Upper lobe of right lung (tissue), 1 donor: ENCODE data around the gene NAXE. TPM values are rescaled to one million over a fixed set of nuclear protein-coding genes. Genes with fewer than 3 reads are reported as not detected.
A peak's percentile ranks its signal among the peaks of the same experiment; 100 is the strongest.

Experiments
- ATAC-seq: fragments of 200-7000 bp; cut with Tn5 transposase; one replicate; pipeline ENCODE4 v1.9.1; 2020; ENCODE audit warnings: mild to moderate bottlenecking, moderate library complexity
- DNase-seq: peaks from one replicate; pipeline ENCODE4 v3.0.0-alpha.2; 2020
- H3K27ac ChIP-seq: fragments of 200-600 bp; one replicate; pipeline ENCODE4 v1.8.0; 2022
- H3K27me3 ChIP-seq: fragments of 200-600 bp; one replicate; pipeline ENCODE4 v1.8.0; 2022; ENCODE audit warnings: mild to moderate bottlenecking
- H3K36me3 ChIP-seq: fragments of 200-600 bp; one replicate; pipeline ENCODE4 v1.8.0; 2022
- H3K4me1 ChIP-seq: fragments of 200-600 bp; one replicate; pipeline ENCODE4 v1.8.0; 2022
- H3K4me3 ChIP-seq: fragments of 200-600 bp; one replicate; pipeline ENCODE4 v1.8.0; 2022; ENCODE audit warnings: mild to moderate bottlenecking
- H3K9me3 ChIP-seq: fragments of 200-600 bp; one replicate; pipeline ENCODE4 v1.8.0; 2022
- intact Hi-C: fragments of 100-400 bp; cut with DNase I; formaldehyde crosslinking; loops from one replicate; pipeline ENCODE4 v1.11.0; 2022
- total RNA-seq: library from RNA; stranded (reverse); fragmentation: NEBNext Ultra II Directional; extraction: Animal tissue kit (Norgen Biotek cat#: 25700); gene quantifications from one replicate; pipeline ENCODE4 v1.2.1, GENCODE V29; 2021
- TF ChIP-seq, protein P1 (sequence below): fragments of 200-600 bp; IDR thresholded peaks from one replicate; pipeline ENCODE4 v1.8.0; 2022; ENCODE audit warnings: antibody characterized with exemption
- donor health status: DM: no; HTN: yes; CAD: no; lungs with severe emphysema.

Gene NAXE
- total RNA-seq, 1 donor from 2014 or later = 69.2 TPM

- DNase-seq = peak; percentile 11
- TF ChIP-seq, protein P1, sequence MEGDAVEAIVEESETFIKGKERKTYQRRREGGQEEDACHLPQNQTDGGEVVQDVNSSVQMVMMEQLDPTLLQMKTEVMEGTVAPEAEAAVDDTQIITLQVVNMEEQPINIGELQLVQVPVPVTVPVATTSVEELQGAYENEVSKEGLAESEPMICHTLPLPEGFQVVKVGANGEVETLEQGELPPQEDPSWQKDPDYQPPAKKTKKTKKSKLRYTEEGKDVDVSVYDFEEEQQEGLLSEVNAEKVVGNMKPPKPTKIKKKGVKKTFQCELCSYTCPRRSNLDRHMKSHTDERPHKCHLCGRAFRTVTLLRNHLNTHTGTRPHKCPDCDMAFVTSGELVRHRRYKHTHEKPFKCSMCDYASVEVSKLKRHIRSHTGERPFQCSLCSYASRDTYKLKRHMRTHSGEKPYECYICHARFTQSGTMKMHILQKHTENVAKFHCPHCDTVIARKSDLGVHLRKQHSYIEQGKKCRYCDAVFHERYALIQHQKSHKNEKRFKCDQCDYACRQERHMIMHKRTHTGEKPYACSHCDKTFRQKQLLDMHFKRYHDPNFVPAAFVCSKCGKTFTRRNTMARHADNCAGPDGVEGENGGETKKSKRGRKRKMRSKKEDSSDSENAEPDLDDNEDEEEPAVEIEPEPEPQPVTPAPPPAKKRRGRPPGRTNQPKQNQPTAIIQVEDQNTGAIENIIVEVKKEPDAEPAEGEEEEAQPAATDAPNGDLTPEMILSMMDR = no peak
- no peaks in the 10 kb centered on the region for H3K36me3 ChIP-seq
- H3K4me1 ChIP-seq = peaks cover 8% of the 10 kb centered on the region
- no peak overlapping the region for H3K27ac ChIP-seq
- H3K9me3 ChIP-seq = no peaks in the 10 kb centered on the region
- no peak overlapping the region for H3K4me3 ChIP-seq
- intact Hi-C loops = no loop called here
- ATAC-seq = no peak
- H3K27me3 ChIP-seq = peaks cover 40% of the 10 kb centered on the region
Measured at GRCh38 chr1:156619582-156619955, 28.0 kb downstream of the NAXE start.

GRCh38 chr1:156622581-156623297, 31.2 kb downstream of the NAXE start:
- intact Hi-C loops = loop anchor here (10.0 kb wide), 1 partner anchor 52 kb away; the partner anchor contains the start of gene NES
- no peak overlapping the region for H3K4me3 ChIP-seq
- TF ChIP-seq, protein P1 = no peak
- no peaks in the 10 kb centered on the region for H3K9me3 ChIP-seq
- DNase-seq = peak; percentile 25
- H3K4me1 ChIP-seq = peaks cover 23% of the 10 kb centered on the region
- no peak for ATAC-seq
- no peaks in the 10 kb centered on the region for H3K36me3 ChIP-seq
- peaks cover 71% of the 10 kb centered on the region for H3K27me3 ChIP-seq
- no peak overlapping the region for H3K27ac ChIP-seq

DNA sequence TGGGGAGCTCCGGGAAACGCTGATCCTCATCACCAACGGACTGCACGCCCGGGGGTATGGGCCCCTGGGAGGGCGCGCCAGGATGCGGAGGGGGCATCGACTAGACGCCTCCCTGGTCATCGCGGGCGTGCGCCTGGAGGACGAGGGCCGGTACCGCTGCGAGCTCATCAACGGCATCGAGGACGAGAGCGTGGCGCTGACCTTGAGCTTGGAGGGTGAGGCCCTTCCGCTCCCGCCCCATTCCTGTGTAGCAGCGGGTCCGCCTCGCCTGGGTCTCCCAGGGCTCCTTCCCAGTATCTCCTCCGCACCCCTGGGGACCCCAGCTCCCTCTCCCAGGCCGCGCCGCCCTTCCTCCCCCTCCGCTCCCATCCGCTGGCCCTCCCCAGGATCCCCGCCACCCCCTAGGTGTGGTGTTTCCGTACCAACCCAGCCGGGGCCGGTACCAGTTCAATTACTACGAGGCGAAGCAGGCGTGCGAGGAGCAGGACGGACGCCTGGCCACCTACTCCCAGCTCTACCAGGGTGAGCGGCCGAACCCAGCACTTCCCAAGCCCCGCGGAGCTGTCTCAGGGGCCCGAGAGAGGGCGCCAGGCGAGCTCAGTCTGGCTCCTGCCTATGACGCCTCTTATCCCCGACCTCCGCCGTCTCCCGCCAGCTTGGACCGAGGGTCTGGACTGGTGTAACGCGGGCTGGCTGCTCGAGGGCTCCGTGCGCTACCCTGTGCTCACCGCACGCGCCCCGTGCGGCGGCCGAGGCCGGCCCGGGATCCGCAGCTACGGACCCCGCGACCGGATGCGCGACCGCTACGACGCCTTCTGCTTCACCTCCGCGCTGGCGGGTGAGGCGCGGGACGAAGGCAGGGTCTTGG, 32.6 kb downstream of the NAXE start:
- peak; percentile 64 for ATAC-seq
- DNase-seq = peak; percentile 73
- Histone ChIP-seq H3K27ac (peak overlapping the region; percentile 42), H3K27me3 (peaks cover 79% of the 10 kb centered on the region), H3K4me1 (peaks cover 23% of the 10 kb centered on the region), H3K4me3 (peak overlapping the region; percentile 39), H3K9me3 (no peaks in the 10 kb centered on the region), H3K36me3 (no peaks in the 10 kb centered on the region)
- TF ChIP-seq, protein P1 = peak; percentile 37
- intact Hi-C loops = loop anchor here (10.0 kb wide), 1 partner anchor 51 kb away; the partner anchor contains the start of gene NES

- TF ChIP-seq, protein P1 = no peak
- Histone ChIP-seq H3K4me1 (peaks cover 23% of the 10 kb centered on the region), H3K27ac (peak overlapping the region; percentile 42), H3K36me3 (no peaks in the 10 kb centered on the region), H3K9me3 (no peaks in the 10 kb centered on the region), H3K4me3 (peak overlapping the region; percentile 39), H3K27me3 (peaks cover 73% of the 10 kb centered on the region)
- ATAC-seq (peak; percentile 4), DNase-seq (peak; percentile 58)
- intact Hi-C loops = loop anchor here (10.0 kb wide), 1 partner anchor 50 kb away; the partner anchor contains the start of gene NES
Measured at GRCh38 chr1:156624814-156625435, 33.3 kb downstream of the NAXE start.

DNA sequence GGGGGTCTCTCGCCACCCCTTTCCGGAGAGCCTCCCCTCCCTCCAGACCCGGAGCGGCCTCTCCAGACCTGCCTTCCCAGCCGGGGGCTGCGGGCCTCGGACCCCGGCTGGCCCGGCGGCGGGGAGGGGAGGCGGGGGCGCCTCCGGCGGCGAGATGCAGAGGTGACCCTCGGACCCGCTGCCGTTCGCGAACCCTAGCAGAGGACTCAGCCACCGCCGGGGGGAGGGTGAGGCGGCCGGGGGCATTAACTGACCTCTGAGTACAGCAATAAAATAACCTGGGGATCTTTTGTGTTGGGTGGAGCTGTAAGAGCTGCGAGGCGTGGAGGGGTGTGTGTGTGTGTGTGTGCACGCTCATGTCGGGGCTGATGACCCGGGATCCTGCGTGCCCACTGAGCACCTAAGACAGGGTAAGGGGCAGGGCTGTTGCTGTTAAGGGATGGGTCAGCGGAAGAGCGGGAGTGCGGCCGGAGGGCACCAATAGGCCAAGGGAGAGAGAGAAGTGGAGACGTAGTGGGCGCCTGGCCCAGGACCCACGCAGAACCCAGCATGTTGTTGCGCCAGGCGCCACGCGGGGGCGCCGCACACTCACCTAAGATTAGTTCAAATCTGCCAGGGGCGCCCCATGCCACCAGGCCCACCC, 34.0 kb downstream of the NAXE start:
- H3K4me1 ChIP-seq = peaks cover 23% of the 10 kb centered on the region
- H3K36me3 ChIP-seq = no peaks in the 10 kb centered on the region
- ATAC-seq = peak; percentile 79
- DNase-seq = peak; percentile 69
- no peaks in the 10 kb centered on the region for H3K9me3 ChIP-seq
- H3K4me3 ChIP-seq = no peak overlapping the region
- peaks cover 74% of the 10 kb centered on the region for H3K27me3 ChIP-seq
- peak overlapping the region; percentile 42 for H3K27ac ChIP-seq
- TF ChIP-seq, protein P1 = peak; percentile 73
- intact Hi-C loops = loop anchor here (10.0 kb wide), 1 partner anchor 49 kb away; the partner anchor contains the start of gene NES
